HG03571 (cell line): ENCODE results near the gene MPC2.
"Not testable (repeated sequence)": the region's sequence is repeated elsewhere in the genome, so short reads cannot be mapped to it uniquely, and the experiment has no call there.

ENCODE experiments used
- ATAC-seq: cut with Tn5 transposase; IDR thresholded peaks from one replicate; pipeline ENCODE4 v1.9.1; 2021; ENCODE audit not compliant: unreplicated experiment

The MPC2 gene

GRCh38 chr1:167935216-167936067 lies 1.4 kb downstream of the MPC2 start:
- peak; percentile 3 for ATAC-seq

- ATAC-seq: no peak
These were observed 2.3 kb downstream of the MPC2 start for GRCh38 chr1:167934426-167935215.

- no peak for ATAC-seq
These were observed 3.1 kb downstream of the MPC2 start for GRCh38 chr1:167933788-167934187.

- no peak for ATAC-seq
These were observed 7.1 kb downstream of the MPC2 start for GRCh38 chr1:167929725-167930124.

GRCh38 chr1:167928919-167929318 lies 8.0 kb downstream of the MPC2 start:
- not testable (repeated sequence) for ATAC-seq

- no peak for ATAC-seq
These were observed 8.4 kb downstream of the MPC2 start for GRCh38 chr1:167928457-167928852.

- ATAC-seq: peak; percentile 51
These were observed 9.7 kb downstream of the MPC2 start for GRCh38 chr1:167927046-167927754.

GRCh38 chr1:167926486-167926997 lies 10.3 kb downstream of the MPC2 start:
- no peak for ATAC-seq

- no peak for ATAC-seq
These were observed 12.2 kb downstream of the MPC2 start for GRCh38 chr1:167924543-167925231.

- no peak for ATAC-seq
These were observed 12.8 kb downstream of the MPC2 start for GRCh38 chr1:167924102-167924501.

GRCh38 chr1:167923324-167924056 lies 13.4 kb downstream of the MPC2 start:
- ATAC-seq: no peak

- ATAC-seq: no peak
These were observed 14.2 kb downstream of the MPC2 start for GRCh38 chr1:167922611-167923074.

- ATAC-seq: no peak
These were observed 14.8 kb downstream of the MPC2 start for GRCh38 chr1:167922023-167922422.

- ATAC-seq: no peak
These were observed 19.9 kb downstream of the MPC2 start for GRCh38 chr1:167916766-167917511.

GRCh38 chr1:167915569-167915968 lies 21.3 kb downstream of the MPC2 start:
- ATAC-seq: no peak

- no peak for ATAC-seq
These were observed 22.9 kb downstream of the MPC2 start, which contains the start of gene ADCY10 for GRCh38 chr1:167913895-167914496. Gene ADCY10, minus strand, starts transcription at chr1:167914134. Its CDS starts 8,994 bp downstream, at chr1:167905140.

GRCh38 chr1:167912294-167912693 lies 24.6 kb downstream of the MPC2 start:
- ATAC-seq: no peak

GRCh38 chr1:167911413-167911812 lies 25.5 kb downstream of the MPC2 start:
- no peak for ATAC-seq

GRCh38 chr1:167910530-167910929 lies 26.3 kb downstream of the MPC2 start:
- ATAC-seq: no peak
